MM.1S (cell line): Measurements from ENCODE around the gene EXOC6.

Experiments
- CTCF ChIP-seq: fragments of 300-600 bp; sonication (generic); IDR thresholded peaks from 2 replicates; pipeline ENCODE4 v1.5.1; 2016; ENCODE audit warnings: antibody characterized with exemption, low read length, mixed read lengths
- EZH2phosphoT487 ChIP-seq: fragments of 300-600 bp; sonication (generic); IDR thresholded peaks from 2 replicates; pipeline ENCODE4 v1.6.1; 2018; ENCODE audit warnings: antibody characterized with exemption, low read length

GRCh38 chr10:92868557-92868956 is 20.2 kb downstream of the EXOC6 start:
- no peak for TF ChIP-seq CTCF
- TF ChIP-seq EZH2phosphoT487 = no peak
